ENCODE data around the gene SUMO3. TPM values are rescaled to one million over a fixed set of nuclear protein-coding genes. Genes with fewer than 3 reads are reported as not detected.

SUMO3 gene
- total and polyA plus RNA-seq, 2 of the 4 experiments (the other 2 are of a cell fraction) = 64.9 to 101 TPM

DNA sequence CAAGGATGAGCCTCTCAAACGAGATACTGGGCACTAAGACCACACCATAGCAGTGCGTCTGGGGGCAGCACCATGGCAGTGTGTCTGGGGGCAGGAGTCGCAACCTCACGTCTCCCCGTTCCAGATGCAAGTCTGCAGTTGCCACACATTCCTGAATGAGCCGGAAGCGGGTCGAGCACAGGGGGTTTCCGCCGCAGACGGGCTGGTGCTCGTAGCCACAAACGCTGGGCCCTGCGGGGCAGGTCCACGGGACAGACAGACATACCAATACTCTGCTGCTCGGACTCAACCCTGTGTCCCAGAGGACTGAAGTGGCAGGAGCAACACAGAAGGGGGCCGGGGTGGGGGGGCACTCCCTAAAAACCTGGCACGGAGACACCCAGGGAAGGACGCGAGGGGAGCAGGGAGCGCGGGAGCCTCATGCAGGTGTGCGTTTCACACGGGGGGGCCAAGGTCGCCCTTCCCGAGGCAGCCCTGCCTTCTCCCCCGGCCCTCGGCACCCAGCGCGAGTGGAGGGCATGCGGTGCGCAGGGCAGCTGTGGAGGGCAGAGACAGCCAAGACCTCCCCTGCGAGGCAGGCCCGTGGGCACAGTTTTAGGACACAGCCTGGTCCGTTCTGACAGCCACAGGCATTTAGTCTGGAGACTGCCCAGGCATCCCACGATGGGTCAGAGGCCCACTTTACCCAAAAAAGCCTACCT is 31.1 kb upstream of the SUMO3 start:
- no peak overlapping the region for H3K27ac ChIP-seq (ENCODE audit: insufficient read depth, low read length)
- peaks cover 15% of the 10 kb centered on the region for H4K20me1 ChIP-seq (ENCODE audit: insufficient read depth, low read length)
- H2BK5ac ChIP-seq (ENCODE audit: low read depth, low read length, poor library complexity, severe bottlenecking) = no peak overlapping the region
- no peak overlapping the region for H4K8ac ChIP-seq (ENCODE audit: low read depth in 2 of 2, low read length in 2 of 2)
- no peak overlapping the region for H3K4me3 ChIP-seq (ENCODE audit: insufficient read depth, low read depth, low read length)
- peaks cover 2% of the 10 kb centered on the region; the same call in 1 of the 2 replicates for H3K4me1 ChIP-seq (ENCODE audit: control insufficient read depth, insufficient read depth, low read length)
- POLR2A ChIA-PET (ENCODE audit: unreplicated experiment) = no interaction called here
- H2BK15ac ChIP-seq (ENCODE audit: low read depth, low read length) = no peak overlapping the region
- no peaks in the 10 kb centered on the region for H3K9me3 ChIP-seq (ENCODE audit: control insufficient read depth, insufficient read depth, low read length)
- no peak overlapping the region for H2BK120ac ChIP-seq (ENCODE audit: low read depth, low read length)
- no peak overlapping the region for H3K14ac ChIP-seq (replicated peaks; ENCODE audit: low read depth, low read length)
- H2AFZ ChIP-seq (replicated peaks; ENCODE audit: low read length, poor library complexity) = no peak overlapping the region
- in situ Hi-C loops (cut with MboI; ENCODE audit: low sequenced_read_pairs) (no loop called here), intact Hi-C loops (cut with micrococcal nuclease) (no loop called here), dilution Hi-C loops (cut with HindIII; ENCODE audit: low sequenced_read_pairs, unreplicated experiment) (no loop called here)
- peaks cover 4% of the 10 kb centered on the region; the same call in 1 of the 2 replicates for H3K27me3 ChIP-seq (ENCODE audit: control insufficient read depth, insufficient read depth, low read length)
- H3K79me1 ChIP-seq (ENCODE audit: low read depth in 1 of 2, low read length in 2 of 2) = peaks cover 29 to 35% of the 10 kb centered on the region in 2 experiments
- BruUV-seq (replicated peaks) = no TSS peak
- DNase-seq (no peak), ATAC-seq (ENCODE audit: low read depth) (no peak)
- H4K91ac ChIP-seq (ENCODE audit: insufficient read depth, low read depth, low read length) = no peak overlapping the region
- H3K4ac ChIP-seq (ENCODE audit: low read depth, low read length) = no peak overlapping the region
- H4K5ac ChIP-seq (ENCODE audit: low read depth, low read length) = no peak overlapping the region
- CTCF ChIA-PET = no interaction called here
- no peak overlapping the region for H3K9ac ChIP-seq (ENCODE audit: low read depth, low read length)
- 97% methylated on average over 31 of the region's 36 CpGs; no CpG with 5 or more reads in 1 of the 2 experiments for WGBS, 2 experiments (ENCODE audit: extremely low coverage in 2 of 2, insufficient read length in 1 of 2)
- H2BK20ac ChIP-seq (ENCODE audit: low read depth, low read length) = no peak overlapping the region
- H3K56ac ChIP-seq (ENCODE audit: extremely low read depth, insufficient read depth, low read length) = no peak overlapping the region
- H3K18ac ChIP-seq (ENCODE audit: low read depth, low read length) = no peak overlapping the region
- H2AK5ac ChIP-seq (ENCODE audit: low read depth, low read length) = no peak overlapping the region
- H3K4me2 ChIP-seq (ENCODE audit: low read depth, low read length) = no peak overlapping the region
- TF ChIP-seq RCOR1 (IDR thresholded peaks at IDR 0.05; ENCODE audit: insufficient replicate concordance, low read length) = no peak
- no peak for TF ChIP-seq RFX5 (IDR thresholded peaks at IDR 0.05; ENCODE audit: low read depth, low read length)
- TF ChIP-seq, protein P1, sequence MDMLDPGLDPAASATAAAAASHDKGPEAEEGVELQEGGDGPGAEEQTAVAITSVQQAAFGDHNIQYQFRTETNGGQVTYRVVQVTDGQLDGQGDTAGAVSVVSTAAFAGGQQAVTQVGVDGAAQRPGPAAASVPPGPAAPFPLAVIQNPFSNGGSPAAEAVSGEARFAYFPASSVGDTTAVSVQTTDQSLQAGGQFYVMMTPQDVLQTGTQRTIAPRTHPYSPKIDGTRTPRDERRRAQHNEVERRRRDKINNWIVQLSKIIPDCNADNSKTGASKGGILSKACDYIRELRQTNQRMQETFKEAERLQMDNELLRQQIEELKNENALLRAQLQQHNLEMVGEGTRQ (IDR thresholded peaks at IDR 0.05; ENCODE audit: low read depth, low read length) = no peak
- TF ChIP-seq, protein P2, sequence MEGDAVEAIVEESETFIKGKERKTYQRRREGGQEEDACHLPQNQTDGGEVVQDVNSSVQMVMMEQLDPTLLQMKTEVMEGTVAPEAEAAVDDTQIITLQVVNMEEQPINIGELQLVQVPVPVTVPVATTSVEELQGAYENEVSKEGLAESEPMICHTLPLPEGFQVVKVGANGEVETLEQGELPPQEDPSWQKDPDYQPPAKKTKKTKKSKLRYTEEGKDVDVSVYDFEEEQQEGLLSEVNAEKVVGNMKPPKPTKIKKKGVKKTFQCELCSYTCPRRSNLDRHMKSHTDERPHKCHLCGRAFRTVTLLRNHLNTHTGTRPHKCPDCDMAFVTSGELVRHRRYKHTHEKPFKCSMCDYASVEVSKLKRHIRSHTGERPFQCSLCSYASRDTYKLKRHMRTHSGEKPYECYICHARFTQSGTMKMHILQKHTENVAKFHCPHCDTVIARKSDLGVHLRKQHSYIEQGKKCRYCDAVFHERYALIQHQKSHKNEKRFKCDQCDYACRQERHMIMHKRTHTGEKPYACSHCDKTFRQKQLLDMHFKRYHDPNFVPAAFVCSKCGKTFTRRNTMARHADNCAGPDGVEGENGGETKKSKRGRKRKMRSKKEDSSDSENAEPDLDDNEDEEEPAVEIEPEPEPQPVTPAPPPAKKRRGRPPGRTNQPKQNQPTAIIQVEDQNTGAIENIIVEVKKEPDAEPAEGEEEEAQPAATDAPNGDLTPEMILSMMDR (conservative IDR thresholded peaks at IDR 0.05; ENCODE audit: low read depth, low read length) = no peak
- no peak for TF ChIP-seq MAZ (IDR thresholded peaks at IDR 0.05; ENCODE audit: borderline replicate concordance, low read depth, low read length)
- no peak for TF ChIP-seq CHD1 (IDR thresholded peaks at IDR 0.05; ENCODE audit: low read depth, low read length)
- TF ChIP-seq BHLHE40 (IDR thresholded peaks at IDR 0.05; ENCODE audit: low read depth, low read length) = no peak
- TF ChIP-seq, protein P3, sequence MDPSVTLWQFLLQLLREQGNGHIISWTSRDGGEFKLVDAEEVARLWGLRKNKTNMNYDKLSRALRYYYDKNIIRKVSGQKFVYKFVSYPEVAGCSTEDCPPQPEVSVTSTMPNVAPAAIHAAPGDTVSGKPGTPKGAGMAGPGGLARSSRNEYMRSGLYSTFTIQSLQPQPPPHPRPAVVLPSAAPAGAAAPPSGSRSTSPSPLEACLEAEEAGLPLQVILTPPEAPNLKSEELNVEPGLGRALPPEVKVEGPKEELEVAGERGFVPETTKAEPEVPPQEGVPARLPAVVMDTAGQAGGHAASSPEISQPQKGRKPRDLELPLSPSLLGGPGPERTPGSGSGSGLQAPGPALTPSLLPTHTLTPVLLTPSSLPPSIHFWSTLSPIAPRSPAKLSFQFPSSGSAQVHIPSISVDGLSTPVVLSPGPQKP (IDR thresholded peaks at IDR 0.05; ENCODE audit: borderline replicate concordance, low read depth, low read length) = no peak
- no peak for TF ChIP-seq SMC3 (IDR thresholded peaks at IDR 0.05; ENCODE audit: low read depth, low read length)
- TF ChIP-seq RAD21 (IDR thresholded peaks at IDR 0.05; ENCODE audit: low read length) = no peak
- no peak for TF ChIP-seq NFE2L2 (IDR thresholded peaks at IDR 0.05; ENCODE audit: low read depth, low read length)
- TF ChIP-seq MAFK (IDR thresholded peaks at IDR 0.05; ENCODE audit: low read depth, low read length) = no peak
- TF ChIP-seq MXI1 (IDR thresholded peaks at IDR 0.05; ENCODE audit: borderline replicate concordance, low read depth, low read length) = no peak
- no peak for TF ChIP-seq POLR2A (IDR thresholded peaks at IDR 0.05; ENCODE audit: low read depth, low read length)
- no peak for TF ChIP-seq CEBPB (IDR thresholded peaks at IDR 0.05; ENCODE audit: low read depth, low read length)
- TF ChIP-seq FOS (IDR thresholded peaks at IDR 0.05; ENCODE audit: low read depth, low read length) = no peak
- no peak overlapping the region for H3K23ac ChIP-seq (ENCODE audit: low read depth, low read length)
- no peak overlapping the region for H2AK9ac ChIP-seq (replicated peaks; ENCODE audit: low read depth, low read length, poor library complexity)
- H3K36me3 ChIP-seq (ENCODE audit: control insufficient read depth, insufficient read depth, low read length) = peaks cover 35% of the 10 kb centered on the region
- H3K9me1 ChIP-seq (ENCODE audit: insufficient read depth, low read length) = peaks cover 13% of the 10 kb centered on the region; the same call in 1 of the 2 replicates

Measured in IMR-90 (cell line).